IMR-90 (cell line): ENCODE measurements around the gene GRAMD4. TPM values are rescaled to one million over a fixed set of nuclear protein-coding genes. Genes with fewer than 3 reads are reported as not detected.

Experiments
- ATAC-seq: fragments of 200-7000 bp; cut with Tn5 transposase; 2 replicates; pipeline ENCODE4 v1.9.1; 2020; ENCODE audit warnings: low read depth, mild to moderate bottlenecking, moderate library complexity
- BruUV-seq: library from RNA; stranded (reverse); fragments of 400-500 nt; replicated peaks from 2 replicates; lab custom pipeline; 2021; lab: Mats Ljungman, UMichigan
- CTCF ChIA-PET: fragments of 300-600 bp; formaldehyde crosslinking; extraction: SDS; loops from one replicate; lab custom pipeline; 2021; ENCODE audit warnings: antibody characterized with exemption; lab: Yijun Ruan, JAX
- POLR2A ChIA-PET: fragments of 300-600 bp; sonication (Branson Sonifier 250); formaldehyde crosslinking; loops from one replicate; lab custom pipeline; 2022; ENCODE audit warnings: antibody characterized with exemption; ENCODE audit not compliant: unreplicated experiment; lab: Charles Lee
- DNase-seq: peaks from one replicate; pipeline ENCODE4 v3.0.0; 2013
- H2AFZ ChIP-seq: replicated peaks from 2 replicates; pipeline ENCODE3; 2013; ENCODE audit warnings: low read length, mild to moderate bottlenecking; ENCODE audit not compliant: poor library complexity
- H2AK5ac ChIP-seq: 2 replicates; pipeline ENCODE4 v1.6.1; 2013; ENCODE audit warnings: low read depth, low read length, inconsistent platforms
- H2AK9ac ChIP-seq: replicated peaks from 2 replicates; pipeline ENCODE3; 2013; ENCODE audit warnings: mild to moderate bottlenecking, low read depth, low read length, moderate library complexity; ENCODE audit not compliant: poor library complexity
- H2BK120ac ChIP-seq: 2 replicates; pipeline ENCODE4 v1.6.1; 2013; ENCODE audit warnings: low read depth, low read length, inconsistent platforms
- H2BK15ac ChIP-seq: 3 replicates; pipeline ENCODE4 v1.6.1; 2013; ENCODE audit warnings: low read depth, low read length, inconsistent platforms
- H2BK20ac ChIP-seq: 2 replicates; pipeline ENCODE4 v1.6.1; 2013; ENCODE audit warnings: low read depth, mild to moderate bottlenecking, inconsistent platforms, low read length, moderate library complexity
- H2BK5ac ChIP-seq: 2 replicates; pipeline ENCODE4 v1.6.1; 2013; ENCODE audit warnings: mild to moderate bottlenecking, low read depth, low read length, inconsistent platforms; ENCODE audit not compliant: poor library complexity, severe bottlenecking
- H3K14ac ChIP-seq: replicated peaks from 2 replicates; pipeline ENCODE4 v1.6.1; 2013; ENCODE audit warnings: low read depth, low read length, inconsistent platforms
- H3K18ac ChIP-seq: 2 replicates; pipeline ENCODE4 v1.6.1; 2013; ENCODE audit warnings: low read depth, low read length, control low read depth
- H3K23ac ChIP-seq: 2 replicates; pipeline ENCODE4 v1.6.1; 2013; ENCODE audit warnings: low read depth, low read length, inconsistent platforms
- H3K27ac ChIP-seq: 2 replicates; pipeline ENCODE4 v1.5.1; 2013; ENCODE audit warnings: mild to moderate bottlenecking, control low read depth, low read length; ENCODE audit not compliant: insufficient read depth
- H3K27me3 ChIP-seq: 2 replicates; pipeline ENCODE4 v1.6.1; 2013; ENCODE audit warnings: low read length; ENCODE audit not compliant: control insufficient read depth, insufficient read depth
- H3K36me3 ChIP-seq: 2 replicates; pipeline ENCODE4 v1.6.1; 2013; ENCODE audit warnings: low read length, mixed read lengths; ENCODE audit not compliant: control insufficient read depth, insufficient read depth
- H3K4ac ChIP-seq: 2 replicates; pipeline ENCODE4 v1.6.1; 2013; ENCODE audit warnings: low read depth, low read length, inconsistent platforms
- H3K4me1 ChIP-seq: 2 replicates; pipeline ENCODE4 v1.6.1; 2013; ENCODE audit warnings: low read length, mixed read lengths; ENCODE audit not compliant: control insufficient read depth, insufficient read depth
- H3K4me2 ChIP-seq: 2 replicates; pipeline ENCODE4 v1.6.1; 2013; ENCODE audit warnings: low read depth, mild to moderate bottlenecking, control low read depth, low read length, moderate library complexity
- H3K4me3 ChIP-seq: 2 replicates; pipeline ENCODE4 v1.5.1; 2013; ENCODE audit warnings: low read depth, mild to moderate bottlenecking, control low read depth, low read length, moderate library complexity; ENCODE audit not compliant: insufficient read depth
- H3K56ac ChIP-seq: 2 replicates; pipeline ENCODE4 v1.6.1; 2013; ENCODE audit warnings: low read length, inconsistent platforms; ENCODE audit not compliant: insufficient read depth; ENCODE audit errors: extremely low read depth
- H3K79me1 ChIP-seq, 2 experiments: 2 replicates each; pipeline ENCODE4 v1.6.1; 2013; ENCODE audit warnings: low read length in 2 of 2, inconsistent platforms in 1 of 2, low read depth in 1 of 2
- H3K9ac ChIP-seq: 2 replicates; pipeline ENCODE4 v1.6.1; 2013; ENCODE audit warnings: low read depth, low read length, control low read depth
- H3K9me1 ChIP-seq: 2 replicates; pipeline ENCODE4 v1.6.1; 2013; ENCODE audit warnings: low read length, inconsistent platforms; ENCODE audit not compliant: insufficient read depth
- H3K9me3 ChIP-seq: 2 replicates; pipeline ENCODE4 v1.6.1; 2013; ENCODE audit warnings: low read length; ENCODE audit not compliant: control insufficient read depth, insufficient read depth
- H4K20me1 ChIP-seq: 2 replicates; pipeline ENCODE4 v1.6.1; 2013; ENCODE audit warnings: low read length, inconsistent platforms; ENCODE audit not compliant: insufficient read depth
- H4K5ac ChIP-seq: 2 replicates; pipeline ENCODE4 v1.6.1; 2013; ENCODE audit warnings: mild to moderate bottlenecking, low read depth, low read length, control low read depth
- H4K8ac ChIP-seq, 2 experiments: 2 replicates each; pipeline ENCODE4 v1.6.1; 2013; ENCODE audit warnings: low read depth in 2 of 2, low read length in 2 of 2, control low read depth in 1 of 2, inconsistent platforms in 1 of 2
- H4K91ac ChIP-seq: 2 replicates; pipeline ENCODE4 v1.6.1; 2013; ENCODE audit warnings: low read depth, low read length, inconsistent platforms; ENCODE audit not compliant: insufficient read depth
- FOS ChIP-seq: fragments of 150-350 bp; IDR thresholded peaks from 2 replicates; pipeline ENCODE4 v1.6.1; 2016; ENCODE audit warnings: low read depth, low read length
- MAFK ChIP-seq: IDR thresholded peaks from 2 replicates; pipeline ENCODE4 v1.6.1; 2012; ENCODE audit warnings: low read depth, low read length, improper control_type of control experiment
- NFE2L2 ChIP-seq: fragments of 150-350 bp; IDR thresholded peaks from 2 replicates; pipeline ENCODE4 v1.6.1; 2016; ENCODE audit warnings: low read depth, mild to moderate bottlenecking, low read length
- WGBS, 2 experiments: methylation state at CpG; one replicate each; pipeline versions ENCODE4 v1.1.5 to v1.1.7; 2013; ENCODE audit warnings: missing lambda C conversion rate in 2 of 2; ENCODE audit not compliant: insufficient read length in 1 of 2; ENCODE audit errors: extremely low coverage in 2 of 2; 5-methylcytosine and 5-hydroxymethylcytosine counted together
- dilution Hi-C: fragments of 300-500 bp; cut with HindIII; formaldehyde crosslinking; loops from one replicate; pipeline ENCODE4 v1.14.3; 2018; ENCODE audit warnings: low sequenced_read_pairs; ENCODE audit not compliant: unreplicated experiment
- in situ Hi-C: fragments of 300-500 bp; cut with MboI; formaldehyde crosslinking; loops from 3 replicates; pipeline ENCODE4 v1.14.3; 2019; ENCODE audit warnings: low sequenced_read_pairs, inconsistent platforms, mixed read lengths
- intact Hi-C: fragments of 100-400 bp; cut with micrococcal nuclease; formaldehyde crosslinking; loops from 2 replicates; pipeline ENCODE4 v1.10.0; 2022
- polyA plus RNA-seq, 3 experiments: library from polyadenylated mRNA; depleted of rRNA; stranded (reverse); fragments of >200 nt; gene quantifications; 2 replicates each; pipeline ENCODE4 v1.2.3, GENCODE V29; 2012; ENCODE audit warnings: low replicate concordance in 1 of 3
- total RNA-seq: library from RNA; depleted of rRNA; stranded (reverse); fragments of >200 nt; gene quantifications from 2 replicates; pipeline ENCODE4 v1.2.3, GENCODE V29; 2012

The GRAMD4 gene
- total and polyA plus RNA-seq, 2 of the 4 experiments (the other 2 are of a cell fraction) = 2.7 to 5.8 TPM

DNA sequence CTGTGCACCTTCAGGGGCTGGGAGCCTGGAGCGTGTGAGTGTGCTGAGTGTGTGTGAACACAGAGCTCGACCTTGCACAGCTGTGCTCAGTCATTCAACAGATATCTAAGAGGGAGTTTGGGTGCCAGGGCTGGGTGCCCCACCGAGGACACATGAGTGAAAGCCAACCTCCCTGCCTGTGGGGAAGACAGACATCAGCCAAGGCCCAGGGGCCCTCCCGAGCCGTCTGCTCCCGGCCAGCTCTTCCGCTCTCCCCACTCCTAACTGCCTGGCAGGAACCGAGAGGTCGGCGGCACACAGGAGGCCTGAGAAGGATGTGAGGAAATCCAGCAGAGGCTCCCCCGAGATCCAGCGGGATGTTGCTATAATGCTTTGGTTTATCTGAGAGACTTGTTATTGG lies 85.9 kb downstream of the GRAMD4 start:
- ChIA-PET CTCF (no interaction called here), POLR2A (no interaction called here)
- ATAC-seq = no peak

More for the DNA sequence above, 85.9 kb downstream of the GRAMD4 start:
- no peak overlapping the region for H3K4me3 ChIP-seq
- no peak overlapping the region for H3K9ac ChIP-seq
- H3K9me3 ChIP-seq = no peaks in the 10 kb centered on the region
- no peak overlapping the region for H2AK9ac ChIP-seq
- H4K5ac ChIP-seq = no peak overlapping the region
- H4K20me1 ChIP-seq = peaks cover 21% of the 10 kb centered on the region
- H3K14ac ChIP-seq = no peak overlapping the region
- H3K27me3 ChIP-seq = no peaks in the 10 kb centered on the region
- in situ Hi-C loops (no loop called here), intact Hi-C loops (no loop called here), dilution Hi-C loops (no loop called here)
- no peak overlapping the region for H2BK5ac ChIP-seq
- H3K56ac ChIP-seq = no peak overlapping the region
- H3K23ac ChIP-seq = no peak overlapping the region
- H3K4ac ChIP-seq = no peak overlapping the region
- peaks cover 8% of the 10 kb centered on the region; the same call in 1 of the 2 replicates for H3K9me1 ChIP-seq
- peaks cover 71% of the 10 kb centered on the region for H3K36me3 ChIP-seq
- no peak overlapping the region for H2BK20ac ChIP-seq
- H2BK120ac ChIP-seq = no peak overlapping the region
- H4K91ac ChIP-seq = no peak overlapping the region
- no peak overlapping the region for H3K18ac ChIP-seq
- H3K79me1 ChIP-seq = peaks cover 18 to 29% of the 10 kb centered on the region in 2 experiments
- 100% methylated on average over 1 of the region's 12 CpGs; no CpG with 5 or more reads in 1 of the 2 experiments for WGBS, 2 experiments
- DNase-seq = no peak
- no peak overlapping the region for H2AK5ac ChIP-seq
- H2BK15ac ChIP-seq = no peak overlapping the region
- no peak for TF ChIP-seq NFE2L2
- no peak for TF ChIP-seq MAFK
- no peak for TF ChIP-seq FOS
- H3K27ac ChIP-seq = no peak overlapping the region
- no peak overlapping the region for H3K4me2 ChIP-seq
- H2AFZ ChIP-seq = no peak overlapping the region
- BruUV-seq = no TSS peak
- H3K4me1 ChIP-seq = no peaks in the 10 kb centered on the region
- H4K8ac ChIP-seq = no peak overlapping the region
